Neural cell (in vitro differentiated cells): ENCODE measurements around the gene NFIB. TPM values are rescaled to one million over a fixed set of nuclear protein-coding genes. Genes with fewer than 3 reads are reported as not detected.

ENCODE experiments used
- H2AFZ ChIP-seq: fragments of 200-600, 300-800 bp; sonication (generic), shearing (Covaris generic); 2 replicates; pipeline ENCODE4 v1.6.0; 2014; ENCODE audit warnings: low read depth, mild to moderate bottlenecking, antibody characterized with exemption, low read length, moderate library complexity
- H3F3A ChIP-seq: fragments of 200-600 bp; shearing (Covaris generic); 2 replicates; pipeline ENCODE4 v1.6.1; 2016; ENCODE audit warnings: mild to moderate bottlenecking, moderate library complexity, mixed read lengths, antibody characterized with exemption, low read length; ENCODE audit not compliant: insufficient read depth, poor library complexity, severe bottlenecking
- H3K27ac ChIP-seq: fragments of 200-600, 300-800 bp; sonication (generic), shearing (Covaris generic); 2 replicates; pipeline ENCODE4 v1.5.1; 2014; ENCODE audit warnings: mild to moderate bottlenecking, low read length, moderate library complexity
- H3K27me3 ChIP-seq: fragments of 300-800, 200-600 bp; sonication (generic), shearing (Covaris generic); 2 replicates; pipeline ENCODE4 v1.6.0; 2014; ENCODE audit warnings: mild to moderate bottlenecking, low read depth, low read length, moderate library complexity; ENCODE audit not compliant: insufficient read depth
- H3K36me3 ChIP-seq: fragments of 300-800, 200-600 bp; sonication (generic), shearing (Covaris generic); 2 replicates; pipeline ENCODE4 v1.5.1; 2014; ENCODE audit warnings: mild to moderate bottlenecking, antibody characterized with exemption, low read length, moderate library complexity; ENCODE audit not compliant: insufficient read depth
- H3K4me2 ChIP-seq: fragments of 300-800, 200-600 bp; sonication (generic), shearing (Covaris generic); 2 replicates; pipeline ENCODE4 v1.6.0; 2014; ENCODE audit warnings: mild to moderate bottlenecking, low read length
- H3K4me3 ChIP-seq: fragments of 300-800, 200-600 bp; sonication (generic), shearing (Covaris generic); 2 replicates; pipeline ENCODE4 v1.5.1; 2014; ENCODE audit warnings: mild to moderate bottlenecking, low read length, moderate library complexity
- H3K79me2 ChIP-seq: fragments of 200-600 bp; shearing (Covaris generic); replicated peaks from 2 replicates; pipeline ENCODE4 v1.6.0; 2014; ENCODE audit warnings: mild to moderate bottlenecking, low read length, moderate library complexity; ENCODE audit not compliant: insufficient read depth
- H3K9ac ChIP-seq: fragments of 300-800, 200-600 bp; sonication (generic), shearing (Covaris generic); 2 replicates; pipeline ENCODE4 v1.6.1; 2016; ENCODE audit warnings: mild to moderate bottlenecking, low read length, mixed read lengths
- H3K9me2 ChIP-seq: fragments of 200-600 bp; shearing (Covaris generic); 2 replicates; pipeline ENCODE4 v1.6.1; 2016; ENCODE audit warnings: mild to moderate bottlenecking, low read length, mixed read lengths; ENCODE audit not compliant: insufficient read depth
- H3K9me3 ChIP-seq: fragments of 200-600, 300-800 bp; sonication (generic), shearing (Covaris generic); 2 replicates; pipeline ENCODE4 v1.6.1; 2016; ENCODE audit warnings: mild to moderate bottlenecking, mixed run types, low read length, moderate library complexity, mixed read lengths
- H4K20me1 ChIP-seq: fragments of 200-600 bp; shearing (Covaris generic); 2 replicates; pipeline ENCODE4 v1.6.1; 2016; ENCODE audit warnings: mild to moderate bottlenecking, mixed run types; ENCODE audit not compliant: insufficient read depth
- EP300 ChIP-seq: fragments of 450-650 bp; conservative IDR thresholded peaks from 2 replicates; pipeline ENCODE4 v1.6.1; 2014; ENCODE audit warnings: antibody characterized with exemption, mild to moderate bottlenecking, moderate library complexity; ENCODE audit not compliant: poor library complexity, severe bottlenecking
- EZH2 ChIP-seq: fragments of 200-600, 300-800 bp; shearing (Covaris generic), sonication (generic); IDR thresholded peaks from 2 replicates; pipeline ENCODE4 v1.6.1; 2014; ENCODE audit warnings: antibody characterized with exemption, low read length, borderline replicate concordance, mild to moderate bottlenecking; ENCODE audit not compliant: insufficient read depth, poor library complexity, severe bottlenecking
- MXI1 ChIP-seq: fragments of 450-650 bp; conservative IDR thresholded peaks from 2 replicates; pipeline ENCODE4 v1.6.1; 2014; ENCODE audit warnings: antibody characterized with exemption, mild to moderate bottlenecking; ENCODE audit not compliant: poor library complexity, severe bottlenecking
- POLR2AphosphoS5 ChIP-seq: IDR thresholded peaks from 2 replicates; pipeline ENCODE4 v1.6.1; 2012
- RAD21 ChIP-seq: fragments of 450-650 bp; conservative IDR thresholded peaks from 2 replicates; pipeline ENCODE4 v1.6.1; 2014; ENCODE audit warnings: antibody characterized with exemption, mild to moderate bottlenecking, moderate library complexity
- SMC3 ChIP-seq: fragments of 450-650 bp; conservative IDR thresholded peaks from 2 replicates; pipeline ENCODE4 v1.6.1; 2014; ENCODE audit warnings: antibody characterized with exemption, mild to moderate bottlenecking, moderate library complexity; ENCODE audit not compliant: poor library complexity
- TAF1 ChIP-seq: IDR thresholded peaks from 2 replicates; pipeline ENCODE4 v1.6.1; 2012; ENCODE audit warnings: low read depth
- polyA plus RNA-seq: library from polyadenylated mRNA; depleted of rRNA; stranded (reverse); fragments of >200 nt; gene quantifications from 2 replicates; pipeline ENCODE4 v1.2.3, GENCODE V29; 2014
- TF ChIP-seq, protein P1 (sequence below): IDR thresholded peaks from 2 replicates; pipeline ENCODE4 v1.6.1; 2012; ENCODE audit warnings: borderline replicate concordance
- TF ChIP-seq, protein P2 (sequence below): fragments of 450-650 bp; IDR thresholded peaks from 2 replicates; pipeline ENCODE4 v1.5.1; 2014; ENCODE audit warnings: antibody characterized with exemption, mild to moderate bottlenecking, moderate library complexity; ENCODE audit not compliant: poor library complexity, severe bottlenecking

NFIB gene
- polyA plus RNA-seq, 1 donor from 2014 or later: 0.73 TPM

DNA sequence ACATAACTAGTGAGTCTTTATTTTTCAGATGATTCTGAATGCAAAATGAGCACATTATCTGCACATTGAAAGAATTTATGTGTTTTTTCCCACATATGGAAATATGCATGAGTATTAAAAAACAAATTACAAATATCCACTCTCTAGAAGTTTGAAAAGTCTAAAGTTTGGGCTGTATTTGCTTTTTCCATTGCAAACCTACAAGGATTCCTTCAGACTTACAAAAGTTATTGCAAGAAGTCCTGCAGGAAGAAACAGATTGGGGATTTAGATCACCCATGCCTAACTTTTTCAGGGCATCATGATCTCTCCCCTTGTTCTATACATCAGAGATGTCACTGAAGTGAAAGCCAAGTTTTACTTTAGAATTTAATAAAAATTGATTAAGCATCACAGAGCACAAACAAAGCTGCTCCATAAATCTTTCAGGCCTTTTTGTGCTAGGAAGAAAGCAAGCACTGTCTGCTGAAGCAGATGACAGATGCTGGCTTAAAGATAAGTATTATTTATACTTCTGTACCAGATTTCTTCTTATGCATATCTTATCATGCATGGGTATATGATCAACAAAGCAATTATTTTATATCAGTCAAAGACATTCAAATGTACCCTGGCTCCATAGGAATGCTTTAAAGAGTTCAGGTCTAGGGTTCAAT lies 71.7 kb downstream of the NFIB start:
- no peaks in the 10 kb centered on the region for H3K36me3 ChIP-seq
- no peaks in the 10 kb centered on the region for H3K27me3 ChIP-seq
- TF ChIP-seq EZH2 (no peak), SMC3 (no peak)
- no peaks in the 10 kb centered on the region for H3K9me3 ChIP-seq
- no peaks in the 10 kb centered on the region for H3K79me2 ChIP-seq
- no peaks in the 10 kb centered on the region for H3F3A ChIP-seq
- H3K4me2 ChIP-seq: no peak overlapping the region
- H2AFZ ChIP-seq: no peak overlapping the region
- H3K9me2 ChIP-seq: no peaks in the 10 kb centered on the region
- no peak overlapping the region for H3K4me3 ChIP-seq
- no peaks in the 10 kb centered on the region for H4K20me1 ChIP-seq
- no peak overlapping the region for H3K9ac ChIP-seq
- H3K27ac ChIP-seq: no peak overlapping the region

DNA sequence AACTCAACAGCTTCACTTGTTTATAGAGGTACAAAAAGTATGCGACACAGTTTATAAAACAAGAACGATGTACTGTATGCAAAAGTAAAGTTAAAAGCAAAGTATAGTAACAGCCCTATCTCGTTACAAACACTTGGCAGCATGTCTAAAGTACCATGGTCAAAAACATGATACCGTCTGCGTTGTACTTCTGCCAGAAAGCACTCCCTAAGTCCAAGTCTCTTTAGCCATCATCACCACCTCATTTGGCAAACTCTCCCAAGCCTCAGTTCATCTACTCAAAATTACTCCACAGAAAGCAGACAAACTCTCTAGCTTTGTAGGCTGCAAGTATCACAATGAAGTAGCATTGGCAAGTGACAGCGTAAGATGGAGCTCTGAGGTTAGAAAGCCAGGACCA lies 73.4 kb downstream of the NFIB start:
- Histone ChIP-seq H3K9me3 (no peaks in the 10 kb centered on the region), H3K36me3 (no peaks in the 10 kb centered on the region), H3K9me2 (no peaks in the 10 kb centered on the region), H3F3A (no peaks in the 10 kb centered on the region), H3K4me2 (no peak overlapping the region), H2AFZ (no peak overlapping the region), H3K9ac (no peak overlapping the region), H3K27ac (no peak overlapping the region), H3K27me3 (no peaks in the 10 kb centered on the region), H4K20me1 (no peaks in the 10 kb centered on the region), H3K79me2 (no peaks in the 10 kb centered on the region), H3K4me3 (no peak overlapping the region)
- TF ChIP-seq TAF1 (no peak), EP300 (no peak), EZH2 (no peak), POLR2AphosphoS5 (no peak), MXI1 (no peak), SMC3 (no peak), RAD21 (no peak)
- TF ChIP-seq, protein P1, sequence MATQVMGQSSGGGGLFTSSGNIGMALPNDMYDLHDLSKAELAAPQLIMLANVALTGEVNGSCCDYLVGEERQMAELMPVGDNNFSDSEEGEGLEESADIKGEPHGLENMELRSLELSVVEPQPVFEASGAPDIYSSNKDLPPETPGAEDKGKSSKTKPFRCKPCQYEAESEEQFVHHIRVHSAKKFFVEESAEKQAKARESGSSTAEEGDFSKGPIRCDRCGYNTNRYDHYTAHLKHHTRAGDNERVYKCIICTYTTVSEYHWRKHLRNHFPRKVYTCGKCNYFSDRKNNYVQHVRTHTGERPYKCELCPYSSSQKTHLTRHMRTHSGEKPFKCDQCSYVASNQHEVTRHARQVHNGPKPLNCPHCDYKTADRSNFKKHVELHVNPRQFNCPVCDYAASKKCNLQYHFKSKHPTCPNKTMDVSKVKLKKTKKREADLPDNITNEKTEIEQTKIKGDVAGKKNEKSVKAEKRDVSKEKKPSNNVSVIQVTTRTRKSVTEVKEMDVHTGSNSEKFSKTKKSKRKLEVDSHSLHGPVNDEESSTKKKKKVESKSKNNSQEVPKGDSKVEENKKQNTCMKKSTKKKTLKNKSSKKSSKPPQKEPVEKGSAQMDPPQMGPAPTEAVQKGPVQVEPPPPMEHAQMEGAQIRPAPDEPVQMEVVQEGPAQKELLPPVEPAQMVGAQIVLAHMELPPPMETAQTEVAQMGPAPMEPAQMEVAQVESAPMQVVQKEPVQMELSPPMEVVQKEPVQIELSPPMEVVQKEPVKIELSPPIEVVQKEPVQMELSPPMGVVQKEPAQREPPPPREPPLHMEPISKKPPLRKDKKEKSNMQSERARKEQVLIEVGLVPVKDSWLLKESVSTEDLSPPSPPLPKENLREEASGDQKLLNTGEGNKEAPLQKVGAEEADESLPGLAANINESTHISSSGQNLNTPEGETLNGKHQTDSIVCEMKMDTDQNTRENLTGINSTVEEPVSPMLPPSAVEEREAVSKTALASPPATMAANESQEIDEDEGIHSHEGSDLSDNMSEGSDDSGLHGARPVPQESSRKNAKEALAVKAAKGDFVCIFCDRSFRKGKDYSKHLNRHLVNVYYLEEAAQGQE: no peak
- TF ChIP-seq, protein P2, sequence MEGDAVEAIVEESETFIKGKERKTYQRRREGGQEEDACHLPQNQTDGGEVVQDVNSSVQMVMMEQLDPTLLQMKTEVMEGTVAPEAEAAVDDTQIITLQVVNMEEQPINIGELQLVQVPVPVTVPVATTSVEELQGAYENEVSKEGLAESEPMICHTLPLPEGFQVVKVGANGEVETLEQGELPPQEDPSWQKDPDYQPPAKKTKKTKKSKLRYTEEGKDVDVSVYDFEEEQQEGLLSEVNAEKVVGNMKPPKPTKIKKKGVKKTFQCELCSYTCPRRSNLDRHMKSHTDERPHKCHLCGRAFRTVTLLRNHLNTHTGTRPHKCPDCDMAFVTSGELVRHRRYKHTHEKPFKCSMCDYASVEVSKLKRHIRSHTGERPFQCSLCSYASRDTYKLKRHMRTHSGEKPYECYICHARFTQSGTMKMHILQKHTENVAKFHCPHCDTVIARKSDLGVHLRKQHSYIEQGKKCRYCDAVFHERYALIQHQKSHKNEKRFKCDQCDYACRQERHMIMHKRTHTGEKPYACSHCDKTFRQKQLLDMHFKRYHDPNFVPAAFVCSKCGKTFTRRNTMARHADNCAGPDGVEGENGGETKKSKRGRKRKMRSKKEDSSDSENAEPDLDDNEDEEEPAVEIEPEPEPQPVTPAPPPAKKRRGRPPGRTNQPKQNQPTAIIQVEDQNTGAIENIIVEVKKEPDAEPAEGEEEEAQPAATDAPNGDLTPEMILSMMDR: no peak
